ENCODE results near the gene ATP2C2.

GRCh38 chr16:84495506-84495905 lies 127.2 kb downstream of the ATP2C2 start:
- TF ChIP-seq PAX5 (IDR thresholded peaks at IDR 0.05; ENCODE audit: insufficient read depth, low read length, severe bottlenecking) (no peak), SPI1 (IDR thresholded peaks at IDR 0.05; ENCODE audit: low read depth, low read length) (no peak), TAF1 (IDR thresholded peaks at IDR 0.05; ENCODE audit: low read depth, low read length) (no peak), POLR2A (IDR thresholded peaks at IDR 0.05; ENCODE audit: low read depth, low read length) (no peak), POLR2AphosphoS5 (IDR thresholded peaks at IDR 0.05; ENCODE audit: low read depth, low read length) (no peak)
